Urinary bladder (tissue), 4 donors: ENCODE results near the gene SRPRA. TPM values are rescaled to one million over a fixed set of nuclear protein-coding genes. Genes with fewer than 3 reads are reported as not detected.

Experiments used
- DNase-seq: peaks from one replicate; pipeline ENCODE4 v3.0.0-alpha.2; 2015; ENCODE audit errors: extremely low spot score
- H3K27ac ChIP-seq: one replicate; pipeline ENCODE4 v1.5.1; 2013; ENCODE audit warnings: low read depth, mild to moderate bottlenecking, moderate library complexity
- H3K36me3 ChIP-seq: one replicate; pipeline ENCODE4 v1.6.1; 2013; ENCODE audit warnings: mild to moderate bottlenecking, moderate library complexity; ENCODE audit not compliant: insufficient read depth
- H3K4me1 ChIP-seq: one replicate; pipeline ENCODE4 v1.6.1; 2013; ENCODE audit warnings: mild to moderate bottlenecking, moderate library complexity; ENCODE audit not compliant: insufficient read depth
- H3K4me3 ChIP-seq: one replicate; pipeline ENCODE4 v1.5.1; 2013; ENCODE audit warnings: low read depth, low read length
- WGBS: extraction: QIAGEN DNeasy Blood & Tissue Kit; methylation state at CpG from one replicate; pipeline ENCODE4 v1.1.7; 2013; 5-methylcytosine and 5-hydroxymethylcytosine counted together
- polyA plus RNA-seq: library from polyadenylated mRNA; stranded (reverse); fragments of 200-250 nt; gene quantifications from one replicate; pipeline ENCODE4 v1.2.3, GENCODE V29; 2013
- total RNA-seq: library from RNA; depleted of rRNA; stranded (reverse); fragments of >200 nt; gene quantifications from one replicate; pipeline ENCODE4 v1.2.3, GENCODE V29; 2014
- donor health status: healthy with polysubstance abuse.
- donor health status: healthy.

SRPRA gene
- total and polyA plus RNA-seq, 2 donors = 35.1 to 92.8 TPM

DNA sequence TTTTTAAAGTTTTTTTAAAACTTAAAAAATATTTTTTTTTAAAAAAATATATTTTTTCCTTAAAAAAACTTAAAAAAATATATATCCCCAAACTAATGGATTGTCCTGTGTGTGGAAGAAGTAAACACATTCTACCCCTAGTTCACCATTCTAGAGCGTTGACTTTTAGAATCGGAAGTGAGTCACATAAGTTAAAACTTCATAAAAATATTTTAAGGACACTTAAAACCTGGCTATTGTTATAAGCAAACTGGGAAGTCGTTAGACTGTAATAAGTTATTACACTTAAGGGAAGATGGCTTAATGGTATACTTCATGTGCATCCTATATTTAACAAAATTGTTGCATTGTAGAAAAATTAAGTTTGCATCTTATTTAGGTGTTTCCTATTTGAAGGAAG lies 36.0 kb downstream of the SRPRA start:
- Histone ChIP-seq H3K36me3 (no peaks in the 10 kb centered on the region), H3K4me3 (no peak overlapping the region), H3K4me1 (no peaks in the 10 kb centered on the region), H3K27ac (no peak overlapping the region)
- 93% methylated on average over 3 of the region's 3 CpGs for WGBS
- DNase-seq = no peak

GRCh38 chr11:126231725-126232459 lies 36.8 kb downstream of the SRPRA start:
- Histone ChIP-seq H3K4me1 (no peaks in the 10 kb centered on the region), H3K36me3 (no peaks in the 10 kb centered on the region), H3K4me3 (no peak overlapping the region), H3K27ac (no peak overlapping the region)
- WGBS = 63% methylated on average over 6 of the region's 6 CpGs
- no peak for DNase-seq

- WGBS = 58% methylated on average over 3 of the region's 3 CpGs
- H3K4me3 ChIP-seq = no peak overlapping the region
- H3K4me1 ChIP-seq = no peaks in the 10 kb centered on the region
- no peak for DNase-seq
- H3K36me3 ChIP-seq = no peaks in the 10 kb centered on the region
- H3K27ac ChIP-seq = no peak overlapping the region
Measured at GRCh38 chr11:126229858-126230540, 38.7 kb downstream of the SRPRA start.

- WGBS = 94% methylated on average over 11 of the region's 15 CpGs
- no peak for DNase-seq
- Histone ChIP-seq H3K27ac (no peak overlapping the region), H3K4me1 (no peaks in the 10 kb centered on the region), H3K4me3 (no peak overlapping the region), H3K36me3 (no peaks in the 10 kb centered on the region)
Measured at GRCh38 chr11:126226334-126227084, 42.2 kb downstream of the SRPRA start.

DNA sequence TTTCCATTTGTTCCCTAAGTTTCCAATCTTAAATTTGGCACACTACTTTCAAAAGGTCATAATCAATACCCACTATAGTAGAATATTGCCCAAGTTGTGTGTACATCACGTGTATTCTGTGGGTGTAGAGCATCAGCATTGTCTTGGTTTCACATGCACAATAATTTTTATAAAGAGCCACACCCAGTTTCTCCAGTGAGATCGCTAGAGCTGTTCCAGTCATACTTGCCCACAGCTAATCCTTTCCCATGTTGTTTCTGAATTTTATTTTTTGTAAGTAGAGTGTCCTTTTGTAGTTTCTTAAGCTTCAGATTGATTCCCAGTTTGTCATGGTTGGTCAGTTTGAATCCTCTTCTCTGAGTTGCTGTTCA lies 43.4 kb downstream of the SRPRA start:
- Histone ChIP-seq H3K36me3 (no peaks in the 10 kb centered on the region), H3K4me1 (no peaks in the 10 kb centered on the region), H3K27ac (no peak overlapping the region), H3K4me3 (no peak overlapping the region)
- no peak for DNase-seq
- WGBS = 86% methylated on average over 2 of the region's 2 CpGs

DNA sequence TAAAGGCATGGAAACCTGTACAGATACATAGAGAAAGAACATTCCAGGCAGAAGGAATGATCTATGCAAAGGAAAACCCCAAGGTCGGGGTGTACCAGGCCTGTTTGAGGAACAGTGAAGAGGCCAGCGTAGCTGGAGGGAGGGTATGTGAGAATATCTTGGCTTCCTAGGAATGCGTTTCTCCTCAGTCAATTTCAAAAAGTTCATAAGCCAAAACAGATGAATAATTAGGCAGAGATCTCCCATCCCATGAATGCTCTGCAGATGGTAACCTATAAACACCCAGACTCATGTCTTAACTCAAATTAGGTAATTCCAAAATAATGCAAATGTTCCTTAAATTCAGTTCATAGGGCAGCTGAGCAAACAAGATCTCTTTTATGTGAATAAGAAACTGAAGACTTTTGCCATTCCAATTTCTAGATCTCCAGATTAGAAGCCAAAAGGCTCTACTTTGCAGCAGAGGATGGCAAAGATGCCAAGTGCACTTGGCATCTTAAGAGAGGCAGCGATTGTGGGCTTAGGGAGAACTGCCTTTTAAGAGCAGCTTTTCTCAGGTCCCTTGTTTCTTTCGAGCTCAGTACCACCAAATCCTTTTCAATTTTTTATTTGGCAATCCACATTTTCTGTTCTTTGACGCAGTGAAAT lies 43.9 kb downstream of the SRPRA start:
- no peak overlapping the region for H3K4me3 ChIP-seq
- no peak for DNase-seq
- H3K4me1 ChIP-seq = no peaks in the 10 kb centered on the region
- WGBS = 89% methylated on average over 6 of the region's 6 CpGs
- H3K27ac ChIP-seq = no peak overlapping the region
- no peaks in the 10 kb centered on the region for H3K36me3 ChIP-seq

GRCh38 chr11:126219547-126219946 lies 49.1 kb downstream of the SRPRA start:
- Histone ChIP-seq H3K4me3 (no peak overlapping the region), H3K36me3 (no peaks in the 10 kb centered on the region), H3K4me1 (no peaks in the 10 kb centered on the region), H3K27ac (no peak overlapping the region)
- WGBS = 83% methylated on average over 4 of the region's 4 CpGs
- no peak for DNase-seq

DNA sequence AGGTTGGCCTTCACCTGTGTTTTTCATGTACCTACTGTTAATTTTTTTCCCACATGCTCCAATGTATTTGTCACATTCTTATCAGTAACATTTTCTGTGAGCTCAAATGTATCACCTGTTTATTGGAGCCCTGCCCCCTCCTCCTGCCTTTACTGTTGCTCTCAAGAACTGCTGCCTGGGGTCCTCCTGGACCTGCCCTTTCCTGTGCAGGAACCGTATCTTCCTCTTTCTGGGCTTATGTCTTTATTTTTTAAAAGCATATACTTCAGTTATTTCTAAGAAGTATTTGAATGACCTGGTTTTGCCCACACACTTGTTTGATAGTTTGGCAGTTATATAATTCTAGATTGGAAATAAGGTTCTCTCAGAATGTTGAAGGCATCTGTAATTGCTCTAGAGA lies 51.2 kb downstream of the SRPRA start:
- WGBS = 81% methylated on average over 1 of the region's 1 CpG
- DNase-seq = no peak
- no peaks in the 10 kb centered on the region for H3K36me3 ChIP-seq

DNA sequence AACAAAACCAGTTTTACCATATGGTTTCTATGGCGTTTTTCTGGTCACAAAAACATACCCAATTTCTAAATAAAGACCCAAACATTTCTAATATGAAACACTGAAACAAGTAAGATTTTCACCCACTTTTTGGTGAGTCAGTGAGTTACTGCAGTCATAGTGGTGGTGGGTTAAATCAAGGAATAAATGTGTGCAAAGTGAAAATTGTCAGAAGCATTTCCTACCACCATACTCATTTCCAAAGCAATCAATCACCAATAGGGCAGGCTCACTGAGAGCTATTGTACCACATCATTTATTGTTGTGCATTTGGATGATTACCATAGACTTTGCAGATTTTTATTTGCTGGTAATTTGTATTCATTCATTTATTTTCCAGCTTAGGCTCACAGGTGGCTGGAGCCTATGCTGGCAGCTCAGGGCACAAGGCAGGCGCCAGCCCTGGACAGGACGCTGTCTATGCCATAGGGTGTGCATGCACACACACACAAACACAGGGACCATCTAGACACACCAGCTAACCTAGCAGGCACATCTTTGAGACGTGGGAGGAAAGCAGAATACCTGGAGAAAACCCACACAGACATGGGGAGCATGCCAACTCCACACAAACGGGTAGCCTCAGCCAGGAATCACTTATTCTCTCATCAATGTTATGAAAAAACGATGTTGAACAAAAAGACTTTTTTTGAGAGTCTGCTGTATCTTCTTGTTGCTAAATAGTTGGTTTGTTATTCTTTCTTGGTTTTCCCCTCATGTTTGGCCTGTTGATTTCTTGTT lies 52.0 kb downstream of the SRPRA start:
- Histone ChIP-seq H3K4me3 (no peak overlapping the region), H3K36me3 (no peaks in the 10 kb centered on the region)
- WGBS = 86% methylated on average over 6 of the region's 6 CpGs

More for the DNA sequence above, 51.2 kb downstream of the SRPRA start:
- Histone ChIP-seq H3K27ac (no peak overlapping the region), H3K4me3 (no peak overlapping the region), H3K4me1 (no peaks in the 10 kb centered on the region)

DNA sequence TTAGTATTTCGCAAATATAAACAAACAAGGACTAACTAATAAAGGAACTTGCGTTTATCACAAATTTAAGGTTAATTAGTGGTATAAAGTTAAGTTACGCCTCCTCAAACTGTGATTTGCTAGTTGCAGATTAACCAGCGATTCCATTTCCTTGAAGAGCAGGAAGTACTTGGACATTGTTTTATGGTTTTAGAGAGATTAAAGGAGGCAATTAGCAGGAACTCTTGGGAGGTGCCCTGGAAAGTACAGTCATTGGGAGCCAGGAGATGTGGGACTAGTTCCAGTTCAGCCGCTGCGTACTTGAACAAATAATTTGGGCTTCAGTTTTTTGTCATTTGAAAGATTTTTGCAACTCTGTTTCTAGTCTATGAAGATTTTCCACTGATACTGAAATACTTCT lies 53.9 kb downstream of the SRPRA start:
- 60% methylated on average over 6 of the region's 6 CpGs for WGBS
- no peaks in the 10 kb centered on the region for H3K4me1 ChIP-seq
- H3K36me3 ChIP-seq = no peaks in the 10 kb centered on the region
- DNase-seq = no peak
- H3K4me3 ChIP-seq = no peak overlapping the region
- H3K27ac ChIP-seq = no peak overlapping the region

More for the DNA sequence above, 52.0 kb downstream of the SRPRA start:
- DNase-seq = no peak
- Histone ChIP-seq H3K27ac (no peak overlapping the region), H3K4me1 (no peaks in the 10 kb centered on the region)

DNA sequence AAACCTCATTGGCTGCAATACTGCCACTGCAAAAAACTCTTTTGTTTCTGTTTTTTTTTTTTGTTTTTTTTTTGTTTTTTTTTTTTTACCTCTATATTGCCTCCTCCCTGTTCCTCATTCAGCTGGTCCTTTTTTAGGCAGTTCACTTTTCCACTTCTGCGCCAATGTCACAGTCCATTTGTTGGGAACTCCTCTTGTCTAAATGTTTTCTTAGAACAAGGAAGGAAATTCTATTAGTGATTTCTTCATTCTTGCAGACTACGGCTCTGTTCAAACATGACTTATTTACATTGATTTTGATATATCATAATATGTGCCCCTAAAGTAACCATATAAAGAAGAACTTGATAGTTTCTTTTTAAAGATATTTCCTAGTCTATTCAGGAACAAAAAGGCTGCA lies 54.3 kb downstream of the SRPRA start:
- no peaks in the 10 kb centered on the region for H3K4me1 ChIP-seq
- H3K36me3 ChIP-seq = no peaks in the 10 kb centered on the region
- WGBS = 77% methylated on average over 2 of the region's 2 CpGs
- no peak overlapping the region for H3K27ac ChIP-seq
- H3K4me3 ChIP-seq = no peak overlapping the region
- no peak for DNase-seq
